HG03457 (cell line): Measurements from ENCODE around the gene ADCY4.

Source experiments
- ATAC-seq: cut with Tn5 transposase; IDR thresholded peaks from one replicate; pipeline ENCODE4 v1.9.1; 2021; ENCODE audit warnings: moderate number of reproducible peaks; ENCODE audit not compliant: unreplicated experiment

Gene ADCY4

DNA sequence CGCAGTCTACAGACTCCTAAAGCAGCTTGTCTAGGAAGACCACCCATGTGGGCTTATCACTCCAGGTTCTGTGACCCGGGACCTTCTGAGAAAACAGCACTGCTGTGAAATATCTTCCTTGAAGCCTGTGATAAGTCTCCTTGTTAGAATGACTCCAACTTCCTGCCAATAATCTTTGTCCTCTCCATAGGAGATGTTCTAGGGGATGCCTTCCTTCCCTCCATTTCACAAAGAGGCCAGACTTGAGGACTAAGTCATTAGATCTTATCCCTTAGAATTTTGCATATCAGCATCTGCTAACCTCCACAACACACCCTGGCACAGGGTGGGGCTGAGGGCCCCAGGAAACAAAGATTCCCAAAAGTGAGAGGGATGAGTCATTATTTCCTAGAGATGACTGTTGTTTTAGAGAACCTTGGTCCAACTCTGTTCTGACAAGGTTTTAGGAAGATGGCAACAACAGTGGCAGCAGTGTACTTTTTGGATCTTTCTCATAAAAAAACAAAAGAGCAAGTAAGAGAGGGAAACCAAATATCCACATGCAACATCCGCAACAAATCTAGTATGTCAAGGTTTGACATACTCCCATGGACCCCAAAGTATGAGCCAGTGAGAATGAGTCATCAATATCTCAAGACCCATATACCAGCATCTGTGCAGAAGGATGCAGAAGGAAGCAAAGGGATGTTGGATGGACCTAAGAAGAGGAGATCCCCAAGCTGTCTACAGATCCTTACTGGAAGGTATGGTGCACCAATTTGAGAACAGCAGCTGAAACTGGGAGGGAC lies 17.5 kb downstream of the ADCY4 start:
- no peak for ATAC-seq

DNA sequence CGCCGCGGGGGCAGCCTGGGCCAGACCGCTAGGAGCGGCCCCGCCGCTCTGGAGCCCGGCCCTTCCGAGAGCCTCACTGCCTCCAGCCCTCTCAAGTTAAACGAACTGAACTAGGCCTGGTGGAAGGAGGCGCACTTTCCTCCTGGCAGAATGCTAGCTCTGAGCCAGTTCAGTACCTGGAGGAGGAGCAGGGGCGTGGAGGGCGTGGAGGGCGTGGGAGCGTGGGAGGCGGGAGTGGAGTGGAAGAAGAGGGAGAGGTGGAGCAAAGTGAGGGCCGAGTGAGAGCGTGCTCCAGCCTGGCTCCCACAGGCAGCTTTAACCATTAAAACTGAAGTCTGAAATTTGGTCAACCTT lies 18.3 kb downstream of the ADCY4 start:
- no peak for ATAC-seq

DNA sequence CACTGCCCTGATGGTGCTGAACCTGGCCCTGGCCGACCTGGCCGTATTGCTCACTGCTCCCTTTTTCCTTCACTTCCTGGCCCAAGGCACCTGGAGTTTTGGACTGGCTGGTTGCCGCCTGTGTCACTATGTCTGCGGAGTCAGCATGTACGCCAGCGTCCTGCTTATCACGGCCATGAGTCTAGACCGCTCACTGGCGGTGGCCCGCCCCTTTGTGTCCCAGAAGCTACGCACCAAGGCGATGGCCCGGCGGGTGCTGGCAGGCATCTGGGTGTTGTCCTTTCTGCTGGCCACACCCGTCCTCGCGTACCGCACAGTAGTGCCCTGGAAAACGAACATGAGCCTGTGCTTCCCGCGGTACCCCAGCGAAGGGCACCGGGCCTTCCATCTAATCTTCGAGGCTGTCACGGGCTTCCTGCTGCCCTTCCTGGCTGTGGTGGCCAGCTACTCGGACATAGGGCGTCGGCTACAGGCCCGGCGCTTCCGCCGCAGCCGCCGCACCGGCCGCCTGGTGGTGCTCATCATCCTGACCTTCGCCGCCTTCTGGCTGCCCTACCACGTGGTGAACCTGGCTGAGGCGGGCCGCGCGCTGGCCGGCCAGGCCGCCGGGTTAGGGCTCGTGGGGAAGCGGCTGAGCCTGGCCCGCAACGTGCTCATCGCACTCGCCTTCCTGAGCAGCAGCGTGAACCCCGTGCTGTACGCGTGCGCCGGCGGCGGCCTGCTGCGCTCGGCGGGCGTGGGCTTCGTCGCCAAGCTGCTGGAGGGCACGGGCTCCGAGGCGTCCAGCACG lies 18.9 kb downstream of the ADCY4 start:
- ATAC-seq: no peak

DNA sequence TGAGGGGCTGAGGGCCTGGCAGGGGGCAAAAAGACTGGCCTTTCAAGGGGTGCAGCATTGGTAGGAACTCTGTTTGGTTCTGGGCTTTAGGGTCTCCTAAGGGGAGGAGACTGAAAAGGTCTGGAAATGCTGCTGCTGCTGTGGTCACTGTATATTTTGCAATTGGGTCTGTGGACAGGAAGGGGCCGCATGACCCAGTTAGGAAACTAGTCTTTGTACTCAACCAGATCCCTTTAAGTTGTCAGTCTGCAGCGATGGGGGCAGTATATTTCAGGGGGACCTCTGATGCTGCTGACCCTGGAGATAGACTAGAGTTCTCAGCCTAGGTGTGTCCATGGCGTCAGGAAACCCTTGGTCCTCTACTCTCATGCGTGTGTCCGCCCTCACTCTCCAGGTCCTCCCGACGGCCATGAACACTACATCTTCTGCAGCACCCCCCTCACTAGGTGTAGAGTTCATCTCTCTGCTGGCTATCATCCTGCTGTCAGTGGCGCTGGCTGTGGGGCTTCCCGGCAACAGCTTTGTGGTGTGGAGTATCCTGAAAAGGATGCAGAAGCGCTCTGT lies 19.5 kb downstream of the ADCY4 start:
- no peak for ATAC-seq

DNA sequence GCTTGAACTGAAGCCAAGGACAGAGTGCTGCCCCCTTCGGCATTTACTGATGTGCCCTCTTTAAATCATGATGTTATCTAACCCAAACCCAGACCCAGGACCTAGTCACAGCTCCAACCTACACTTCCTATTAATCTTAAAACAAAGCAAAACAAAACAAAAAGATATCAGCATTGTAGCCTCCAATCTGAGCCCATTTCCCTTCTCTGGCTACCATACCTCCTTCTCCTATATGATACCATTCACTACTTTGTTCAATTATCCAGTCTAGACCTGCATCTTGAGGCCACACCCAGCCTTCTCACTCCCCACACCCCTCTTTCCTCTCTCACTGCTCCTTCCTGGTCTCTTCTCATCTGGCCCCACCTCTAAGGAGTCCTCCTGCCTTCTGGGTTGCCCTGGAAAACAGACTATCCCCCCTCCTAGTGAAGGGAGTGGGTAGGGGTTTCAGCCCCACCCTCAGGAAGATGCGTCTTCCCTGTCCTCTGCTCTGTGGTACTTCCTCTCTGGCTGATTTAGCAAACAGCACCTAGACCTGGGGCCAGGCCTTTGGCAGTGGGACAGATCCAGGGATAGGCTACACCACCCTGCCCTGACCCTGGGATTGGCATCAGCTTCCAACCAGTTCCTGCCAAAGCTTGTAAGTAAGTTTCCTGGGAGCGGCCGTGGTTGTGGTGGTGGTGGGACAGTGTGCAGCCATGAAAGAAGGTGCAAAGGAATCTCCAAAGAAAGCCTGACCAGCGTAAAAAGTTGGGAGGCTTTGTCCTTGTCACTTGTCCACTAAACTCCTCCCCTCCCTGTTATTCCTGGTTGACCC lies 20.3 kb downstream of the ADCY4 start:
- ATAC-seq: no peak

DNA sequence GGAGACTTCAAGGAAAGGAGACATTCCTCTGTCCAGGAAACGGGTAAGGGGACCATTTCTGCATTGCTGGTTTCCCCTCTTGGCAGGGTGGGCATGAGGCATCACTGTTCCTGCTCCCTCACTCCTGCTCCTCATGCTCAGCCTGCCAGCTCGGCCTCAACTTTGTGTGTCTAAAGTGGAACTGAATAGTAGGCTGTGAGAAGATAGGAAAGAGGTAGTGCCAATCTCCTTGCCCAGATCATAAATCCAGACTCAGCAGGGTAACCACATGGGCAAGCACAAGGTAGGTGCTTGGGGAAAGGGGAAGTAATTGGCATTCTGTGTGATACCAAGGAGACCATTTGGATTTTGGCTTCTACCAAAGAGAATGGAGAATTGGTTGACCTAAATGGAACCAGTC lies 21.0 kb downstream of the ADCY4 start:
- ATAC-seq: no peak

DNA sequence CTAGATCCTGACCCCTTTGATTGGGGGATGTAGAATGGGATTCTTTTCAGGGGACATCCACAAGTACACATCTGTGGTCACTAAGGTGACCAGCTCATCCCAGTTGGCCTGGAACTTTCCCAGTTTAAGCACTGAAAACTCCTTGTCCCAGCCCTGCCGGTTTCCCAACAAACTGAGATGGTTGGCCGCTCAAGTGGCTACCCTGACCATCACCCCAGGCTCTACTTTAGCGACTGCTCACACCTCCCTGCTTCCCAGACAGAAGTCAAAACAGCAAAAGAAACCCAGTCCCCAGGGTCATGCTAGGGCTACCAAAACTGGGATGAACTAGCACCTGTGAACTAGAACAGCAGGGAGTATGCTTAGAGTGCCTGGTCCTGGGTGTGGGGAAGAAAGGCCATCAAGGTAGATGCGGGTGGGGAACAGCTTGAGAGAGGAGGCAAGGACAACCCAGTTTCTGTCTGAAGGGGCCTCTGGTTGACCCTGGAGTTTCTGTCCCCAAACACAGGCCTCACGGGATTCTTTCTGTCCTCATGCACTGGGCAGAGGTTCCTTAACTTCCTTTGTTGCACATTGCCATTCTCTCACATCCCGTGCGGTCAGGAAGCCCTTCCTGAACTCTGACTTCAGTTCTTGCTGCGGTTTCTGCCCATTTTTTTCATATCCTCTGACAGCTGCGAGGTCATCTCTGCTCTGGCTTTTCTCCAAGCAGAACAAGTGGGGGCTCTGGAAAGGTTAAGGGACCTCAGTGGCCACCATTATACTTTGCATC lies 21.9 kb downstream of the ADCY4 start:
- ATAC-seq: no peak

DNA sequence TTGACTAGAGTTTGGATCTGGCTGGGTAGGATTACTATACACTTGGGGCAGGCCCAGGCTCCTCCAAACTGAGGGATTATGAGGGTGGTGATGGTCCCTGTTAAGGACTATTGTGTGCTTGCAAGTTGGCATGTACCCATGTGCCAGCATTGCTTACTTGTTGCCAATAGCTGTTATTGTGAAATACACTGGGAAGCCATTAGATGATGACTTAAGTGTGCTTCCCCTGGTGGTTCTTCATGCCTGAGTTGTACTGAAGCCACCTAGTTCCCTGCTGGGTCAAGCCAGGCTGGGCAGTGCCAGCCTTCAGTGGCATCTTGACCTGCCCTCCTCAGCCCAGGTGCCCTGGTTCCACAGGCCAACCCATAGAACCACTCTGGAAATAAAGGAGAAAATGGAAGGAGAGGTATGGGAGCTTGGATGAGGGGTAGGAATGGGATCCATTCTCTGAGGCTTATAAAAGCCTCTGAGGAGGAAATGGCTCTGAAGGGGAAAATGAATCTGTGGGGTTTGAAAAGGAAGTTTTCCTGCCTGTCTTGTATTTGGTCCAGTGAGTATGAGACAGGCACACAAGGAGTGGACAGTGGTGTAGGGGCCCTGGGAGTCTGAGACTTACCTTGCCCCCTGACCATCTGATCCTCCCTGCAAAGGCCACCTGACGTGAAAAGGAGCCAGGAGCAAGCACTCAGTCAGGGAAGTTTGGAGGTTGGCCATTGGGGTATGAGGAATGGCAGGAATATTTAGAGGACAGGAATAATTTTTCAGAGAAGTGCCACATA lies 22.8 kb downstream of the ADCY4 start:
- no peak for ATAC-seq

DNA sequence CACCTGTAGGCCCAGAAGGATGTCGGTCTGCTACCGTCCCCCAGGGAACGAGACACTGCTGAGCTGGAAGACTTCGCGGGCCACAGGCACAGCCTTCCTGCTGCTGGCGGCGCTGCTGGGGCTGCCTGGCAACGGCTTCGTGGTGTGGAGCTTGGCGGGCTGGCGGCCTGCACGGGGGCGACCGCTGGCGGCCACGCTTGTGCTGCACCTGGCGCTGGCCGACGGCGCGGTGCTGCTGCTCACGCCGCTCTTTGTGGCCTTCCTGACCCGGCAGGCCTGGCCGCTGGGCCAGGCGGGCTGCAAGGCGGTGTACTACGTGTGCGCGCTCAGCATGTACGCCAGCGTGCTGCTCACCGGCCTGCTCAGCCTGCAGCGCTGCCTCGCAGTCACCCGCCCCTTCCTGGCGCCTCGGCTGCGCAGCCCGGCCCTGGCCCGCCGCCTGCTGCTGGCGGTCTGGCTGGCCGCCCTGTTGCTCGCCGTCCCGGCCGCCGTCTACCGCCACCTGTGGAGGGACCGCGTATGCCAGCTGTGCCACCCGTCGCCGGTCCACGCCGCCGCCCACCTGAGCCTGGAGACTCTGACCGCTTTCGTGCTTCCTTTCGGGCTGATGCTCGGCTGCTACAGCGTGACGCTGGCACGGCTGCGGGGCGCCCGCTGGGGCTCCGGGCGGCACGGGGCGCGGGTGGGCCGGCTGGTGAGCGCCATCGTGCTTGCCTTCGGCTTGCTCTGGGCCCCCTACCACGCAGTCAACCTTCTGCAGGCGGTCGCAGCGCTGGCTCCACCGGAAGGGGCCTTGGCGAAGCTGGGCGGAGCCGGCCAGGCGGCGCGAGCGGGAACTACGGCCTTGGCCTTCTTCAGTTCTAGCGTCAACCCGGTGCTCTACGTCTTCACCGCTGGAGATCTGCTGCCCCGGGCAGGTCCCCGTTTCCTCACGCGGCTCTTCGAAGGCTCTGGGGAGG lies 23.9 kb downstream of the ADCY4 start, which contains the start of gene LTB4R:
LTB4R (plus strand) TSS at position 857 of the 959 bp plus-strand sequence. CDS start 4,150 bp downstream, outside the sequence.
- peak; percentile 41 for ATAC-seq

DNA sequence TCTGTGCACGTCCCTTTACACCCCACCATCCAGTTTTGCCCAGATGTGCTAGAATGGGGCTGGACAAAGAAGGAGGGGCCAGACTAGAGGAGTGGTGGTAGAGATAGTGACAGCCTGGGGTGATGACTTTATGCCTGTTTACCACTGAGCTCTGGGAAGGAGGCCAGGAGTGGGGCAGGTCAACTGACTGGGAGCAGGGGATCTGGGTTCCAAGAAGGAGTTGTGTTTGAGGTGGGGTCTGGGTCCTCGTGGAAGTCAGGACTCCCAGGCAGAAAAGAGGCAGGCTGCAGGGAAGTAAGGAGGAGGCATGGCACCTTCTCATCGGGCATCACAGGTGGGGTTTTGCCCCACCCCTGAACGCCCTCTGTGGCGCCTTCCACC lies 24.6 kb downstream of the ADCY4 start:
- ATAC-seq: no peak

DNA sequence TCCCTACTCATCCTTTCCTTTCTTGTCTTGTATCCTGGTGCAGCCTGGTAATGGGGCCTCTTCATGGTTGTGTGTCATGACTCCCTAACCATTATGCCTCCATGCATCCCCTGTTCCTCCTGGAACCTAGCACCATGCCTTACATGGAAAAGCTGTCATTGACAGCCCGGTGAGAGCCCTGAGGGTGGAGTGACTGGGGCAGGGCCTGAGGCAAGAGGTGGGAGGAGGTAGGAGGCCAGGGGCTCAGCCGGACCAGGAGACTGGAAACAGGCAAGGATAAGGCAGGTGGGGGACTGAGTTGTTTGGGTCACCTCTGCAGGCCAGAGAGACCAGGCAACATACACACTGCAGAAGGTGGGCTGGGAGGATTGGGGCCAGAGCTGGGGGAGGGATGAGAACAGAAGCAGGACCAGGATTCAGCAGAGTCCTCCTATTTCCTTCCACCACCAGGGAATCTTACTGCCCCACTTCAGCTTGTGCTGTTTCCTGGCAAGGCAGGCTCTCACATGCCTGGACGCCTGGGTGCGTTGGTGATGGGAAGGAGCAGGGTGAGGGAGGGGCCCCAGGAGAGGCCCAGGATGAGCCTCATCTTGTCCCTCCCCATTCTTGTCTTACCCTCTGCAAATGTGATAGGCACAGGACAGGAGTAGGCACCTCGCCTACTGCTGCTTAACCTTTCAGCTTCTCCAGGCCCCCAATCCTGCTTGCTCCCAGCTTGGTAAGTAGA lies 25.2 kb downstream of the ADCY4 start, which contains the start of gene LTB4R2:
LTB4R2 (plus strand) TSS at position 603 of the 727 bp plus-strand sequence. CDS start 525 bp downstream, outside the sequence.
- no peak for ATAC-seq

DNA sequence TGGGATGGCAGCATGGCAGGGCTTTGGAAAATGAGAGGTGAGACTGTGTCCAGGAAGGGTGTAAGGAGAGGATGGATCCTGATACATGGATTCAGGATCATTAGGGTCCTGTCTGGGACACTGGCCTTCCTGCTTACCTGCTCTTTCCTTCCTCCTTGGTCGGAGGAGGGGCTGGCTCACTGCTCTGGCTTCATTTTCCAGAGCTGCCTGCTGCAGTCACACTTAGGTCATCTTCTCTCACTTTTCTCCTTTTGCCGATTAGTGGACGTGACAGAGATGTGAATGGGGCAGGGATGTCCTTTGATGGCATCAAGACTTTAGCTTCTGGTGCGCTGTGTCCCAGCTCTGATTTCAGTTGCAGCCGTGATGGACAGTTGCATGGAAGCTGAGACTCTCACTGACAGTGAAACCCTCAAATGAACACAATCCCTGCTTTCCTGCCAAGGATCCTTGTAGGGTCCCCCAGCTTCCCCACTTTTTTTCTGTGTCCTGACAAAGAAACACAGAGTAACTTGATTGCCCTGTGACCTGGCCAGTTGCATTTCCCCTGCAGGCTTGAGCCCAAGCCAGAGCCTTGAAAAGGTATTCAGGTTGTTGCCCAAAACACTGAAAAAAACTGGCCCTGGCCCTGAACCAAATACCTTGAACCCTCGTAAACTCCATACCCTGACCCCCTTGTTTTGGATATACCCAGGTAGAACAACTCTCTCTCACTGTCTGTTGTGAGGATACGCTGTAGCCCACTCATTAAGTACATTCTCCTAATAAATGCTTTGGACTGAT lies 26.3 kb downstream of the ADCY4 start:
- no peak for ATAC-seq

DNA sequence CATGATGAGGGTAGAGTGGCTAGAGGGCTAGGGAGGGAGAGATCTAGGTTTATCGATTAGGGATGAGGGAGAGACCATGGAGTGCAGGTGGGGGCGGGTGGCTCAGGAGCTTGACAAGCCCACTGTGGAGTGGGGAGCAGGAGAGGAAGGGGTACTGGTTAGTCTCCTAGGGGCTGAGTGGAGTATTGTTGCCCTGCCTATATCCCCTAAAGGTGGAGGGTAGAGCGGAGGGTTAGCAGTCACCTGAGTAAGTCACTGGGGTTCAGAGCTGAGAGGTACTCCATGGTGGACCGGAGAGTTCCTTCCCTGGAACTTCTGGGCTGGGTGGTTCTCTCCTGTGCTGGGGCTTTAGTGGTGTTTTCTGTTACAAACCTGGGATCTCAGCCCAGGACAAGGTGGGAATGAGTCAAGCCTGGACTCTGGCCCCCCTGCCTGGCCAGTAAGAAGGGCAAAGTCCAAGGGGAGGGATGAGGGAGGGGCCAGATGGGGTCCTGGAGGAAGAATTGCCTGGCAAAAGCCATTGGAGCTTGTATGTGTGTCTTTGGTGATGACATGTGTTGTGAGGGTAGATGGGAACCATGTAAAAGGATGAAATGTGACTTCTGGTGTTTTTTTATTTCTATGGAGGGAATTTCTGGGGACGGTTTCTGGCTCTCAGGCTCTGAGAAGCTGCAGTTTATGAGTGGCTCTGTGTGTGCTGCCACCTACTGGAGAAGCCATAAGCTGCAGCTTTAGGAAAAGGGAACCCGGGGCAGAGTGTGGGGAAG lies 27.1 kb downstream of the ADCY4 start, which contains the start of gene CIDEB:
CIDEB (minus strand) TSS at position 403 of the 767 bp plus-strand sequence; CDS start at position 284, 119 bp downstream.
- no peak for ATAC-seq

DNA sequence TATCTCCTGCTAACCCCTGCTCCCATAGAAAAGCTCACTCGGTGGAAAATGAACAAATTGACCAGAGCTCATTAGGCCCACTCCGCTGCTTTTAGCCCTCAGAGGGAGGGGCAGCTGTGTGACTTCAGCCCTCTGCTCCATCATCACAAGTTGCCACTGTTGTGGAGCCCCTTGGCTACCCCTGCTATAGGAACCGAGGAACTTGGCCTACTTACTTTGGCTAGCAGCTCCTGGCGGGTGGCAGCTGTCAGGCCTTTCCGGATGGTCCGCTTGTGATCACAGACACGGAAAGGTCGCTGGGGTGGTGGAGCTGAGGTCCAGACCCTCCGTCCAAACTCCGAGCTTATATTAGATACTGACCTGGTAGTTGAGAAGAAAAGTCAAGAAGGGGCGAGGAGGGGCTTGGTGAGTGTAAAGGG lies 27.7 kb downstream of the ADCY4 start:
- ATAC-seq: no peak

DNA sequence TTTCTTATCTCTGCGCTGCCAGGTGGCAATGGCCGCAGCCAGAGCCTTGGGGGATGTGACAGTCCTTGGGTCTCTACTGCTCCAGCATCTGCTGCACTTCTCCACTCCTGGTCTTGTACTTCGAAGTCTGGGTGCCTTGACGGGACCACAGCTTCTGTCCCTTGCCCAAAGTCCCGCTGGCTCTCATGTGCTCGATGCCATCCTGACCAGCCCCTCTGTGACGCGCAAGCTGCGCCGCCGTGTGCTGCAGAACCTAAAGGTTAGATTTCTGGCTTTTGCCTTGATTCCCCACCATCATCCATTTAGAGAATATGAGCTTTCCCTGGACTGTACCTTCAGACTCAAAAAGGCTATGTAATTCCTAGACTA lies 30.9 kb downstream of the ADCY4 start:
- no peak for ATAC-seq
